ENCODE measurements around the gene TJP3.

DNA sequence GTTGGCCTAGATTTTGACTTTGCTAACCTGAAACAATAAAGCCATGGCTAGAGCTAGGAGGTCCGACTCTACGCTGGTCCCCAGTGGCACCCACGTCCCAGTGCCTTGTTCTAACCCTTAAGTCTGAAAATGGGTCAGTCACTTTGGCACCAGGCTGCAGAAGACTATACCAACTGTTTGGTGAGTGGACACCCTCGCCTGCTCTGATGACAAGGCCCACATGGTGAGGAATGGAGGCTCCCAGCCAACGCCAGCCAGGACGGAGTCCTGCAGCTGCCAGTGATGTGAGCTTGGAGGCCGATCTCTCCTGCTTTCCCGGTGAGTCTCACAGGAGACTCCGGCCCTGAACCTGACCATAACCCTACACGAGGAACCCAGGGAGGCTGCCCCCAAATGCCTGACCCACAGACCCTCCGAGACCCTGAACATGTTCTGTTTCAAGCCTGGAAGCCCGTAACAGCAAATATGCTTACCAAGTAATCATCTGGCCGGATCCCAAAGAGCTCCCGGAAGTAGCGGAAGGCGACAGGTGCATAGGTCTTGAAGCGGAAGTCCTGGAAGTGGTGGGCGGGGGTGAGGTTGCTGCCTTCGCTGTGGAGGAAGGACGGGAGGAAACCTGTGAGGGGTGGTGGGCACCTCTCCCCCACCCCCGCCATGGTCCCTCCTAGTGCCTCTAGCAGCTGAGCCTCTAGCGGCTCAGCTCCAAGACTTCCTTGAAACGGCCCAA lies 47.5 kb upstream of the TJP3 start:
- TF ChIP-seq SIN3A (IDR thresholded peaks at IDR 0.05; ENCODE audit: borderline replicate concordance, insufficient read depth, low read length) (no peak), POLR2AphosphoS5 (IDR thresholded peaks at IDR 0.05; ENCODE audit: low read depth, low read length) (no peak), TAF1 (IDR thresholded peaks at IDR 0.05; ENCODE audit: borderline replicate concordance, insufficient read depth, low read length) (no peak)

All from PFSK-1 (cell line).